H1 (cell line): Measurements from ENCODE around the gene SH2D4B. TPM values are rescaled to one million over a fixed set of nuclear protein-coding genes. Genes with fewer than 3 reads are reported as not detected.

Experiments used
- CTCF ChIA-PET: fragments of 300-600 bp; sonication (Branson Sonifier 250); formaldehyde crosslinking; loops from one replicate; lab custom pipeline; 2021; ENCODE audit not compliant: partially characterized antibody; lab: Charles Lee
- POLR2A ChIA-PET: fragments of 300-600 bp; sonication (Branson Sonifier 250); formaldehyde crosslinking; loops from one replicate; lab custom pipeline; 2021; ENCODE audit warnings: inconsistent platforms; ENCODE audit not compliant: partially characterized antibody; lab: Charles Lee
- DNase-seq, 2 experiments: peaks; one replicate each; pipeline versions ENCODE4 v3.0.0 to v3.0.0-alpha.2; 2010 to 2022; ENCODE audit warnings: low spot score in 2 of 2, low read depth in 1 of 2, mixed read lengths in 1 of 2
- FAIRE-seq: peaks from 2 replicates; lab custom pipeline; 2011; peaks lifted over from hg19 to GRCh38; lab: Jason Lieb, UNC
- H2AFZ ChIP-seq: 2 replicates; pipeline ENCODE4 v1.8.1; 2012; ENCODE audit warnings: low read length, inconsistent platforms
- H2AK5ac ChIP-seq: 2 replicates; pipeline ENCODE4 v1.6.1; 2013; ENCODE audit warnings: low read depth, low read length
- H2BK120ac ChIP-seq: replicated peaks from 2 replicates; pipeline ENCODE3; 2013; ENCODE audit warnings: low read depth, low read length, inconsistent platforms
- H2BK12ac ChIP-seq: 2 replicates; pipeline ENCODE4 v1.6.1; 2013; ENCODE audit warnings: low read depth, low read length
- H2BK15ac ChIP-seq: 2 replicates; pipeline ENCODE4 v1.6.1; 2013; ENCODE audit warnings: low read length
- H2BK20ac ChIP-seq: 2 replicates; pipeline ENCODE4 v1.6.1; 2013; ENCODE audit warnings: low read length
- H2BK5ac ChIP-seq: 2 replicates; pipeline ENCODE4 v1.6.1; 2013; ENCODE audit warnings: low read depth, low read length
- H3K14ac ChIP-seq: 2 replicates; pipeline ENCODE4 v1.6.1; 2013; ENCODE audit warnings: inconsistent platforms; ENCODE audit not compliant: insufficient read length
- H3K18ac ChIP-seq: 2 replicates; pipeline ENCODE4 v1.6.1; 2013; ENCODE audit warnings: low read length; ENCODE audit errors: extremely low read depth
- H3K23ac ChIP-seq: 2 replicates; pipeline ENCODE4 v1.6.1; 2013; ENCODE audit warnings: inconsistent platforms; ENCODE audit not compliant: insufficient read length
- H3K23me2 ChIP-seq: 2 replicates; pipeline ENCODE4 v1.6.1; 2013; ENCODE audit warnings: low read depth, low read length
- H3K27ac ChIP-seq: 2 replicates; pipeline ENCODE4 v1.6.1; 2011; ENCODE audit warnings: low read depth, low read length, inconsistent platforms
- H3K27me3 ChIP-seq, 4 experiments: replicated peaks in 1 of 4; 1 replicate in 1 of 4; 2 replicates in 3 of 4; pipeline versions ENCODE4 v1.6.1 to v1.8.1; 2011 to 2013; ENCODE audit warnings: low read length in 3 of 4, mild to moderate bottlenecking in 3 of 4, inconsistent platforms in 2 of 4, mixed read lengths in 2 of 4, moderate library complexity in 1 of 4; ENCODE audit not compliant: control insufficient read depth in 3 of 4, insufficient read depth in 3 of 4; ENCODE audit errors: extremely low read depth in 1 of 4
- H3K36me3 ChIP-seq, 4 experiments: 2 replicates each; pipeline versions ENCODE4 v1.6.1 to v1.8.1; 2011 to 2013; ENCODE audit warnings: mild to moderate bottlenecking in 4 of 4, low read length in 3 of 4, moderate library complexity in 2 of 4, control low read depth in 1 of 4, inconsistent platforms in 1 of 4; ENCODE audit not compliant: insufficient read depth in 4 of 4, control insufficient read depth in 2 of 4
- H3K4ac ChIP-seq: replicated peaks from 2 replicates; pipeline ENCODE3; 2013; ENCODE audit warnings: low read length, low read depth, mixed read lengths, inconsistent platforms; ENCODE audit not compliant: insufficient read length
- H3K4me1 ChIP-seq, 4 experiments: replicated peaks in 1 of 4; 1 replicate in 1 of 4; 2 replicates in 3 of 4; pipeline versions ENCODE4 v1.6.1 to v1.8.1; 2011 to 2013; ENCODE audit warnings: low read length in 3 of 4, inconsistent platforms in 2 of 4, mixed read lengths in 1 of 4; ENCODE audit not compliant: insufficient read depth in 4 of 4, control insufficient read depth in 3 of 4
- H3K4me2 ChIP-seq, 2 experiments: 2 replicates each; pipeline versions ENCODE4 v1.6.1 to v1.8.1; 2011 to 2013; ENCODE audit warnings: low read depth in 2 of 2, low read length in 2 of 2, control low read depth in 1 of 2, inconsistent platforms in 1 of 2, mild to moderate bottlenecking in 1 of 2; ENCODE audit not compliant: insufficient read depth in 1 of 2
- H3K4me3 ChIP-seq, 4 experiments: fragments of 200-600, 300-600 bp in 1 of 4; sonication (generic), shearing (Covaris generic), sonication (Bioruptor Twin) in 1 of 4; 2 replicates each; pipeline versions ENCODE4 v1.5.1 to v1.8.1; 2011 to 2016; ENCODE audit warnings: low read length in 4 of 4, low read depth in 3 of 4, control low read depth in 2 of 4, inconsistent platforms in 2 of 4, mild to moderate bottlenecking in 2 of 4, mixed read lengths in 1 of 4, moderate library complexity in 1 of 4; ENCODE audit not compliant: insufficient read depth in 2 of 4; ENCODE audit errors: extremely low read depth in 1 of 4
- H3K56ac ChIP-seq: replicated peaks from 2 replicates; pipeline ENCODE3; 2013; ENCODE audit warnings: low read depth, mild to moderate bottlenecking, mixed read lengths, low read length, inconsistent platforms; ENCODE audit not compliant: insufficient read length
- H3K79me1 ChIP-seq: 2 replicates; pipeline ENCODE4 v1.6.1; 2013; ENCODE audit warnings: low read depth, low read length, control low read depth
- H3K79me2 ChIP-seq, 2 experiments: 2 replicates each; pipeline versions ENCODE4 v1.6.1 to v1.8.1; 2012 to 2013; ENCODE audit warnings: low read length in 2 of 2, mild to moderate bottlenecking in 2 of 2, inconsistent platforms in 1 of 2; ENCODE audit not compliant: insufficient read depth in 2 of 2, control insufficient read depth in 1 of 2
- H3K9ac ChIP-seq, 4 experiments: replicated peaks in 1 of 4; 1 replicate in 1 of 4; 2 replicates in 3 of 4; pipeline versions ENCODE4 v1.6.1 to v1.8.1; 2011 to 2013; ENCODE audit warnings: low read depth in 3 of 4, low read length in 3 of 4, control low read depth in 2 of 4, mild to moderate bottlenecking in 2 of 4, moderate library complexity in 2 of 4, inconsistent platforms in 1 of 4; ENCODE audit errors: extremely low read depth in 1 of 4
- H3K9me3 ChIP-seq, 2 experiments: 2 replicates each; pipeline versions ENCODE4 v1.6.1 to v1.8.1; 2012 to 2013; ENCODE audit warnings: mild to moderate bottlenecking in 2 of 2, moderate library complexity in 2 of 2, control low read depth in 1 of 2, inconsistent platforms in 1 of 2, low read depth in 1 of 2, low read length in 1 of 2, mixed read lengths in 1 of 2; ENCODE audit not compliant: insufficient read depth in 2 of 2
- H4K20me1 ChIP-seq, 2 experiments: replicated peaks in 1 of 2; 2 replicates each; pipeline versions ENCODE3 to v1.8.1; 2011 to 2013; ENCODE audit warnings: inconsistent platforms in 2 of 2, low read length in 2 of 2, mild to moderate bottlenecking in 1 of 2; ENCODE audit not compliant: insufficient read depth in 2 of 2, control insufficient read depth in 1 of 2
- H4K5ac ChIP-seq: 2 replicates; pipeline ENCODE4 v1.6.1; 2013; ENCODE audit warnings: low read length, low read depth, mixed read lengths, inconsistent platforms; ENCODE audit not compliant: insufficient read length
- H4K8ac ChIP-seq: 2 replicates; pipeline ENCODE4 v1.8.0; 2013; ENCODE audit warnings: mild to moderate bottlenecking, moderate library complexity, low read length, inconsistent platforms; ENCODE audit not compliant: insufficient read depth; ENCODE audit errors: extremely low read depth
- H4K91ac ChIP-seq: replicated peaks from 2 replicates; pipeline ENCODE3; 2013; ENCODE audit warnings: low read length, mixed read lengths, inconsistent platforms; ENCODE audit not compliant: insufficient read length
- EP300 ChIP-seq, 2 experiments: IDR thresholded peaks; 1 replicate in 1 of 2; 2 replicates in 1 of 2; pipeline ENCODE4 v1.6.1; 2011 to 2012; ENCODE audit warnings: low read depth in 2 of 2, low read length in 2 of 2, mild to moderate bottlenecking in 2 of 2, borderline replicate concordance in 1 of 2, inconsistent platforms in 1 of 2, moderate library complexity in 1 of 2
- KDM5A ChIP-seq: fragments of 200-600 bp; IDR thresholded peaks from 2 replicates; pipeline ENCODE4 v1.7.1; 2012; ENCODE audit warnings: mild to moderate bottlenecking, low read length, inconsistent platforms, mixed read lengths
- MAFK ChIP-seq: IDR thresholded peaks from 2 replicates; pipeline ENCODE4 v1.6.1; 2012; ENCODE audit warnings: low read depth, mild to moderate bottlenecking, improper control_type of control experiment, low read length
- RXRA ChIP-seq: IDR thresholded peaks from 2 replicates; pipeline ENCODE4 v1.6.1; 2011; ENCODE audit warnings: low read depth, mild to moderate bottlenecking, low read length, moderate library complexity; ENCODE audit not compliant: insufficient read depth
- SAP30 ChIP-seq: fragments of 300-600 bp; sonication (generic); IDR thresholded peaks from 2 replicates; pipeline ENCODE4 v1.7.1; 2012; ENCODE audit warnings: low read length, moderate library complexity, mild to moderate bottlenecking, inconsistent platforms; ENCODE audit not compliant: insufficient read depth, insufficient replicate concordance
- SRF ChIP-seq: IDR thresholded peaks from 2 replicates; pipeline ENCODE4 v1.6.1; 2011; ENCODE audit warnings: mild to moderate bottlenecking, low read depth, low read length, moderate library complexity
- TBP ChIP-seq: IDR thresholded peaks from 2 replicates; pipeline ENCODE4 v1.6.1; 2011; ENCODE audit warnings: low read depth, low read length, improper control_type of control experiment
- WGBS, 2 experiments: shearing (Covaris generic) in 1 of 2; methylation state at CpG; one replicate each; pipeline versions ENCODE4 v1.1.6 to v1.1.7; 2013 to 2015; ENCODE audit warnings: low lambda C conversion rate in 2 of 2, mixed read lengths in 2 of 2, inconsistent platforms in 1 of 2, low coverage in 1 of 2, missing lambda C conversion rate in 1 of 2; ENCODE audit not compliant: insufficient replicate concordance in 2 of 2, insufficient coverage in 1 of 2, insufficient read length in 1 of 2; ENCODE audit errors: extremely low coverage in 1 of 2, missing lambda C conversion rate in 1 of 2; 5-methylcytosine and 5-hydroxymethylcytosine counted together
- polyA plus RNA-seq, 7 experiments: library from polyadenylated mRNA; depleted of rRNA in 3 of 7; stranded (reverse) in 5 of 7; unstranded in 2 of 7; fragments of >200 nt in 5 of 7; fragments of 200-250 nt in 2 of 7; gene quantifications; 1 replicate in 5 of 7; 2 replicates in 1 of 7; 4 replicates in 1 of 7; pipeline versions ENCODE4 v1.2.1 to v1.2.3, GENCODE V29; 2011 to 2013; ENCODE audit warnings: missing spikeins in 2 of 7, mixed read lengths in 2 of 7
- total RNA-seq: library from RNA; stranded (reverse); fragmentation: NEBNext Ultra II Directional; extraction: Animal tissue kit (Norgen Biotek cat#: 25700); gene quantifications from 2 replicates; pipeline ENCODE4 v1.2.1, GENCODE V29; 2021
- TF ChIP-seq, protein P1 (sequence below): IDR thresholded peaks from 2 replicates; pipeline ENCODE4 v1.6.1; 2012; ENCODE audit warnings: inconsistent platforms

Gene SH2D4B
- total and polyA plus RNA-seq, 2 of the 8 experiments (the other 6 are each of a cell fraction or from before 2014, with no cell fraction given), result 0.06 to 0.13 TPM

DNA sequence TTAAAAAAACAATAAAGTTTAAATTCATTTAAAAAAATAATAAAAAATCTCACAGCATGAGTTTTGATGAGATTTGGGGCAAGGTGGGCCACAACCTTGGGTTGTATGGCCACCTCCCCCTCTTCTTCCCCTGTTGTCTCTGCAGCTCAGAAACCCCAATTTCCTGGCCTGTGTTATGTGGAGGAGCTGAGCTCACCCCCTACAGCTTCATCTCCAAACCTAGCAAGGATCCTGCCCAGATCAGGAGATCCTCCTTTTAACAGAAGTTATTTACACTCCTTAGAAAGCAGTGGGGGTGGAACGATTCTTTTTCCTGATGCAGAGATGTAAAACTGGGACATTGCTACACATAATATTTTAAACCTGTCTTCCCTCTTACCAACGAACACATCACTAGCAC lies 6.9 kb upstream of the SH2D4B start:
- H3K9ac ChIP-seq, result no peak overlapping the region
- H3K9me3 ChIP-seq, result peaks cover 0 to 7% of the 10 kb centered on the region in 2 experiments; a peak in 2 of 4 replicates
- H3K27me3 ChIP-seq, result no peaks in the 10 kb centered on the region
- FAIRE-seq, result no peak
- H3K4me1 ChIP-seq, result peaks cover 0 to 4% (median under 1%) of the 10 kb centered on the region in 4 experiments; a peak in 5 of 7 replicates
- H3K4me3 ChIP-seq, result no peak overlapping the region
- no peak overlapping the region for H3K27ac ChIP-seq
- POLR2A ChIA-PET, result no interaction called here
- H4K20me1 ChIP-seq, result peaks cover 0 to 2% of the 10 kb centered on the region in 2 experiments
- TF ChIP-seq SRF (no peak), RXRA (no peak), SAP30 (no peak), TBP (no peak), KDM5A (no peak), MAFK (no peak), EP300 (IDR thresholded peaks at IDR 0.05; ENCODE audit: borderline replicate concordance in 1 of 2, low read depth in 2 of 2, low read length in 2 of 2) (no peak)
- TF ChIP-seq, protein P1, sequence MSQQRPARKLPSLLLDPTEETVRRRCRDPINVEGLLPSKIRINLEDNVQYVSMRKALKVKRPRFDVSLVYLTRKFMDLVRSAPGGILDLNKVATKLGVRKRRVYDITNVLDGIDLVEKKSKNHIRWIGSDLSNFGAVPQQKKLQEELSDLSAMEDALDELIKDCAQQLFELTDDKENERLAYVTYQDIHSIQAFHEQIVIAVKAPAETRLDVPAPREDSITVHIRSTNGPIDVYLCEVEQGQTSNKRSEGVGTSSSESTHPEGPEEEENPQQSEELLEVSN, result no peak
- no peak overlapping the region for H2BK5ac ChIP-seq
- no peaks in the 10 kb centered on the region for H3K79me2 ChIP-seq
- H2BK12ac ChIP-seq, result no peak overlapping the region
- DNase-seq, result no peak
- no peak overlapping the region for H2BK20ac ChIP-seq
- CTCF ChIA-PET, result interaction anchor here (0.7 to 2.1 kb wide), 3 partner anchors 65 to 119 kb away, joined by 3 to 5 read pairs (median 3); no protein-coding TSS in a partner anchor
- no peaks in the 10 kb centered on the region for H3K36me3 ChIP-seq
- no peak overlapping the region for H2AFZ ChIP-seq
- H2BK120ac ChIP-seq, result no peak overlapping the region
- no peaks in the 10 kb centered on the region for H3K79me1 ChIP-seq
- no peak overlapping the region for H3K23ac ChIP-seq
- no peak overlapping the region for H3K14ac ChIP-seq
- H4K91ac ChIP-seq, result no peak overlapping the region
- no peak overlapping the region for H4K5ac ChIP-seq
- WGBS, 2 experiments, result 71% methylated on average over 2 of the region's 2 CpGs; no CpG with 5 or more reads in 1 of the 2 experiments
- no peak overlapping the region for H3K56ac ChIP-seq
- H3K4ac ChIP-seq, result no peak overlapping the region
- no peaks in the 10 kb centered on the region for H3K23me2 ChIP-seq
- H3K4me2 ChIP-seq, result peak overlapping the region in 1 of 2 experiments; percentile 40; a peak in 1 of 4 replicates
- no peak overlapping the region for H3K18ac ChIP-seq
- no peak overlapping the region for H2BK15ac ChIP-seq
- no peak overlapping the region for H4K8ac ChIP-seq
- H2AK5ac ChIP-seq, result no peak overlapping the region
